ACC112 (cell line): Measurements from ENCODE around the gene VSIR.

Source experiments
- H2AFZ ChIP-seq: fragments of 200-600 bp; sonication (generic); one replicate; pipeline ENCODE4 v1.6.0; 2017; ENCODE audit warnings: antibody characterized with exemption, low read length; ENCODE audit not compliant: unreplicated experiment
- H3K27ac ChIP-seq: fragments of 200-600 bp; sonication (generic); 2 replicates; pipeline ENCODE4 v1.5.1; 2014; ENCODE audit warnings: low read depth, mild to moderate bottlenecking, antibody characterized with exemption, low read length, moderate library complexity
- H3K27me3 ChIP-seq: fragments of 200-600 bp; sonication (generic); 2 replicates; pipeline ENCODE4 v1.6.1; 2014; ENCODE audit warnings: mild to moderate bottlenecking, antibody characterized with exemption, low read length, moderate library complexity, mixed read lengths; ENCODE audit not compliant: insufficient read depth
- H3K36me3 ChIP-seq: fragments of 200-600 bp; sonication (generic); 2 replicates; pipeline ENCODE4 v1.6.1; 2016; ENCODE audit warnings: mild to moderate bottlenecking, antibody characterized with exemption, low read length, moderate library complexity, mixed read lengths; ENCODE audit not compliant: insufficient read depth
- H3K4me1 ChIP-seq: fragments of 200-600 bp; sonication (generic); one replicate; pipeline ENCODE4 v1.6.1; 2016; ENCODE audit warnings: low read length, mixed read lengths; ENCODE audit not compliant: insufficient read depth, unreplicated experiment, control insufficient read depth
- H3K4me3 ChIP-seq: fragments of 200-600 bp; sonication (generic); 2 replicates; pipeline ENCODE4 v1.5.1; 2014; ENCODE audit warnings: mild to moderate bottlenecking, low read depth, low read length
- H3K79me2 ChIP-seq: fragments of 200-600 bp; sonication (generic); one replicate; pipeline ENCODE4 v1.6.0; 2016; ENCODE audit warnings: low read length; ENCODE audit not compliant: control insufficient read depth, unreplicated experiment, insufficient read depth

VSIR gene

GRCh38 chr10:71805776-71806703 is 32.7 kb upstream of the VSIR start:
- H3K4me1 ChIP-seq: no peaks in the 10 kb centered on the region
- no peak overlapping the region for H2AFZ ChIP-seq
- no peak overlapping the region for H3K27ac ChIP-seq
- no peak overlapping the region for H3K4me3 ChIP-seq
- no peaks in the 10 kb centered on the region for H3K79me2 ChIP-seq
- H3K27me3 ChIP-seq: peaks cover 12% of the 10 kb centered on the region; the same call in 1 of the 2 replicates
- H3K36me3 ChIP-seq: no peaks in the 10 kb centered on the region

GRCh38 chr10:71804077-71804476 is 30.8 kb upstream of the VSIR start:
- H3K4me3 ChIP-seq: no peak overlapping the region
- H3K27me3 ChIP-seq: peaks cover 12% of the 10 kb centered on the region; the same call in 1 of the 2 replicates
- H3K36me3 ChIP-seq: no peaks in the 10 kb centered on the region
- no peak overlapping the region for H3K27ac ChIP-seq
- no peaks in the 10 kb centered on the region for H3K4me1 ChIP-seq
- H3K79me2 ChIP-seq: no peaks in the 10 kb centered on the region
- no peak overlapping the region for H2AFZ ChIP-seq

- Histone ChIP-seq H3K79me2 (no peaks in the 10 kb centered on the region), H3K4me3 (no peak overlapping the region), H3K27ac (no peak overlapping the region), H3K36me3 (no peaks in the 10 kb centered on the region), H3K27me3 (peaks cover 12% of the 10 kb centered on the region; the same call in 1 of the 2 replicates), H3K4me1 (no peaks in the 10 kb centered on the region), H2AFZ (no peak overlapping the region)
Measured at GRCh38 chr10:71802715-71803488, 29.6 kb upstream of the VSIR start.

GRCh38 chr10:71802235-71802634 is 28.9 kb upstream of the VSIR start:
- Histone ChIP-seq H3K4me3 (no peak overlapping the region), H3K79me2 (no peaks in the 10 kb centered on the region), H3K27me3 (peaks cover 12% of the 10 kb centered on the region; the same call in 1 of the 2 replicates), H3K36me3 (no peaks in the 10 kb centered on the region), H2AFZ (no peak overlapping the region), H3K4me1 (no peaks in the 10 kb centered on the region), H3K27ac (no peak overlapping the region)

- Histone ChIP-seq H3K4me3 (no peak overlapping the region), H3K27ac (no peak overlapping the region), H3K27me3 (peaks cover 15% of the 10 kb centered on the region; the same call in 1 of the 2 replicates), H2AFZ (no peak overlapping the region), H3K79me2 (no peaks in the 10 kb centered on the region), H3K36me3 (no peaks in the 10 kb centered on the region), H3K4me1 (no peaks in the 10 kb centered on the region)
Measured at GRCh38 chr10:71801361-71801760, 28.0 kb upstream of the VSIR start.

- Histone ChIP-seq H3K79me2 (no peaks in the 10 kb centered on the region), H3K4me1 (no peaks in the 10 kb centered on the region), H2AFZ (no peak overlapping the region), H3K27me3 (peaks cover 13% of the 10 kb centered on the region; the same call in 1 of the 2 replicates), H3K27ac (no peak overlapping the region), H3K4me3 (no peak overlapping the region), H3K36me3 (no peaks in the 10 kb centered on the region)
Measured at GRCh38 chr10:71799608-71800453, 26.5 kb upstream of the VSIR start.

GRCh38 chr10:71799112-71799511 is 25.8 kb upstream of the VSIR start:
- H3K27ac ChIP-seq: no peak overlapping the region
- H2AFZ ChIP-seq: no peak overlapping the region
- no peaks in the 10 kb centered on the region for H3K79me2 ChIP-seq
- H3K4me3 ChIP-seq: no peak overlapping the region
- H3K36me3 ChIP-seq: no peaks in the 10 kb centered on the region
- no peaks in the 10 kb centered on the region for H3K4me1 ChIP-seq
- H3K27me3 ChIP-seq: peaks cover 20% of the 10 kb centered on the region; the same call in 1 of the 2 replicates

GRCh38 chr10:71798308-71798624 is 24.9 kb upstream of the VSIR start:
- Histone ChIP-seq H2AFZ (no peak overlapping the region), H3K27me3 (peaks cover 25% of the 10 kb centered on the region; the same call in 1 of the 2 replicates), H3K4me1 (no peaks in the 10 kb centered on the region)

GRCh38 chr10:71797533-71798307 is 24.4 kb upstream of the VSIR start:
- Histone ChIP-seq H2AFZ (no peak overlapping the region), H3K36me3 (no peaks in the 10 kb centered on the region), H3K79me2 (no peaks in the 10 kb centered on the region), H3K4me3 (no peak overlapping the region), H3K4me1 (no peaks in the 10 kb centered on the region), H3K27ac (no peak overlapping the region), H3K27me3 (peaks cover 29% of the 10 kb centered on the region; the same call in 1 of the 2 replicates)

More at GRCh38 chr10:71798308-71798624, 24.9 kb upstream of the VSIR start:
- Histone ChIP-seq H3K79me2 (no peaks in the 10 kb centered on the region), H3K36me3 (no peaks in the 10 kb centered on the region), H3K4me3 (no peak overlapping the region), H3K27ac (no peak overlapping the region)
